ENCODE data around the gene CTIF.

CTIF gene

GRCh38 chr18:48622911-48623431, 84.1 kb downstream of the CTIF start:
- no peak overlapping the region for H3K27ac ChIP-seq
- no peaks in the 10 kb centered on the region for H3K4me1 ChIP-seq
- H3K9ac ChIP-seq: no peak overlapping the region
- no peak overlapping the region for H3K4me2 ChIP-seq (ENCODE audit: low read length)
- no peaks in the 10 kb centered on the region for H3K27me3 ChIP-seq (ENCODE audit: control insufficient read depth, insufficient read depth, low read length)
- H2AFZ ChIP-seq: no peak overlapping the region
- no peak overlapping the region for H3K4me3 ChIP-seq (ENCODE audit: low read depth, low read length)
- no peak for TF ChIP-seq CTCF (IDR thresholded peaks at IDR 0.05)
- peaks cover 4% of the 10 kb centered on the region for H3K79me2 ChIP-seq
- H3K9me3 ChIP-seq (ENCODE audit: control insufficient read depth, low read length): no peaks in the 10 kb centered on the region
- no peaks in the 10 kb centered on the region for H3K36me3 ChIP-seq (ENCODE audit: control insufficient read depth, insufficient read depth, low read length)

GRCh38 chr18:48623468-48624235, 84.8 kb downstream of the CTIF start:
- Histone ChIP-seq H3K4me1 (no peaks in the 10 kb centered on the region), H3K9ac (no peak overlapping the region), H3K79me2 (peaks cover 4% of the 10 kb centered on the region), H3K9me3 (ENCODE audit: control insufficient read depth, low read length) (no peaks in the 10 kb centered on the region), H3K27ac (no peak overlapping the region), H3K27me3 (ENCODE audit: control insufficient read depth, insufficient read depth, low read length) (no peaks in the 10 kb centered on the region), H3K4me3 (ENCODE audit: low read depth, low read length) (no peak overlapping the region), H3K36me3 (ENCODE audit: control insufficient read depth, insufficient read depth, low read length) (no peaks in the 10 kb centered on the region), H3K4me2 (ENCODE audit: low read length) (no peak overlapping the region), H2AFZ (no peak overlapping the region)
- TF ChIP-seq CTCF (IDR thresholded peaks at IDR 0.05): no peak

- no peaks in the 10 kb centered on the region for H3K9me3 ChIP-seq (ENCODE audit: control insufficient read depth, low read length)
- H3K79me2 ChIP-seq: peaks cover 4% of the 10 kb centered on the region
- no peaks in the 10 kb centered on the region for H3K4me1 ChIP-seq
- no peak overlapping the region for H2AFZ ChIP-seq
- no peak overlapping the region for H3K4me2 ChIP-seq (ENCODE audit: low read length)
- TF ChIP-seq CTCF (IDR thresholded peaks at IDR 0.05): no peak
- no peaks in the 10 kb centered on the region for H3K36me3 ChIP-seq (ENCODE audit: control insufficient read depth, insufficient read depth, low read length)
- no peak overlapping the region for H3K27ac ChIP-seq
- H3K4me3 ChIP-seq (ENCODE audit: low read depth, low read length): no peak overlapping the region
- H3K9ac ChIP-seq: no peak overlapping the region
- H3K27me3 ChIP-seq (ENCODE audit: control insufficient read depth, insufficient read depth, low read length): no peaks in the 10 kb centered on the region
These were observed 86.0 kb downstream of the CTIF start for GRCh38 chr18:48624856-48625255.

- H3K4me1 ChIP-seq: no peaks in the 10 kb centered on the region
- TF ChIP-seq CTCF (IDR thresholded peaks at IDR 0.05): no peak
- peaks cover 6% of the 10 kb centered on the region for H3K79me2 ChIP-seq
- H3K36me3 ChIP-seq (ENCODE audit: control insufficient read depth, insufficient read depth, low read length): no peaks in the 10 kb centered on the region
- no peak overlapping the region for H2AFZ ChIP-seq
- H3K4me3 ChIP-seq (ENCODE audit: low read depth, low read length): no peak overlapping the region
- no peak overlapping the region for H3K27ac ChIP-seq
- H3K9me3 ChIP-seq (ENCODE audit: control insufficient read depth, low read length): no peaks in the 10 kb centered on the region
- no peak overlapping the region for H3K9ac ChIP-seq
- H3K4me2 ChIP-seq (ENCODE audit: low read length): no peak overlapping the region
- H3K27me3 ChIP-seq (ENCODE audit: control insufficient read depth, insufficient read depth, low read length): no peaks in the 10 kb centered on the region
These were observed 88.4 kb downstream of the CTIF start for GRCh38 chr18:48627216-48627615.
